Breast epithelium (tissue), 3 donors: ENCODE data around the gene KRTAP19-8.

ENCODE experiments used
- POLR2A ChIP-seq: fragments of 450-650 bp; IDR thresholded peaks from one replicate; pipeline ENCODE4 v1.6.1; 2016; ENCODE audit warnings: antibody characterized with exemption, mild to moderate bottlenecking, moderate library complexity
- POLR2AphosphoS5 ChIP-seq, 3 donors: sonication (generic); formaldehyde crosslinking; IDR thresholded peaks; one replicate each; pipeline ENCODE4 v1.6.1; 2017; ENCODE audit warnings: antibody characterized with exemption in 3 of 3
- TF ChIP-seq, protein P1 (sequence below), 3 donors: fragments of 450-650 bp; IDR thresholded peaks; one replicate each; pipeline ENCODE4 v1.5.1; 2016 to 2017; ENCODE audit warnings: antibody characterized with exemption in 3 of 3, mild to moderate bottlenecking in 3 of 3, moderate library complexity in 3 of 3

DNA sequence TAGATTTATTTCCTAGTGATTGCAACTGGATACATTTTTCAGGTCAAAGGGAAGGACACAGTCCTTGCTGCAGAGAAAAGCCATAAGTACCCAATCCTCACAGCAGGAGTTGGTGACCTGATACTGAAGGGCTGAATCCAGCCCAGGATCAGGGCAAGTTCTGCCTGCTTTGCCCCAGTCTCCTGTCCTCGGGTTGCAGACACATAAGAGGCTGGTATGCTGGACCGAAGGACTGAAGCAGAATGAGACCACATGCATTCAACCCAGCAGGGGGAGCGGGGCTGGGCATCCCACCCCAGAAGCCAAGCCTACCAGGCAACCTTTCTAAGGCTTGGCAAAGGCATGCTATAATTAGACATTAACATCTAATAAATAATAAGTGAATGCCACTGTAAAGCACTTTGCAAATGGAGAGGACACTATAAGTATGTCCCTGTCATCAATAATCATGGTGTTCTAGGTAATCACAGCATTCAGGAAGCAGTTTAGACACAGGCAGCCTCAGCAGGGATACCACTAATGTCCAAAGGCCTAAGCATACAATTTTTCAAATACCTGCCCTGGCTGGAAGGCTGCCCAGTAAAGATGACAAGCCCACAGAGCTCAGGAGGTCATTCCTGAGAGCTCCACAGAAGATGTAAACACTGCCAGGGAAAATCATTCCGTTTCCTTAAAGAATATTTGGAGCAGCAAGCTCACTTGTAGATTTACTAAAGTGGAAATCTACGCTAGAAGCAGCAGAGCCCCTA, 47.6 kb downstream of the KRTAP19-8 start:
- TF ChIP-seq, protein P1, sequence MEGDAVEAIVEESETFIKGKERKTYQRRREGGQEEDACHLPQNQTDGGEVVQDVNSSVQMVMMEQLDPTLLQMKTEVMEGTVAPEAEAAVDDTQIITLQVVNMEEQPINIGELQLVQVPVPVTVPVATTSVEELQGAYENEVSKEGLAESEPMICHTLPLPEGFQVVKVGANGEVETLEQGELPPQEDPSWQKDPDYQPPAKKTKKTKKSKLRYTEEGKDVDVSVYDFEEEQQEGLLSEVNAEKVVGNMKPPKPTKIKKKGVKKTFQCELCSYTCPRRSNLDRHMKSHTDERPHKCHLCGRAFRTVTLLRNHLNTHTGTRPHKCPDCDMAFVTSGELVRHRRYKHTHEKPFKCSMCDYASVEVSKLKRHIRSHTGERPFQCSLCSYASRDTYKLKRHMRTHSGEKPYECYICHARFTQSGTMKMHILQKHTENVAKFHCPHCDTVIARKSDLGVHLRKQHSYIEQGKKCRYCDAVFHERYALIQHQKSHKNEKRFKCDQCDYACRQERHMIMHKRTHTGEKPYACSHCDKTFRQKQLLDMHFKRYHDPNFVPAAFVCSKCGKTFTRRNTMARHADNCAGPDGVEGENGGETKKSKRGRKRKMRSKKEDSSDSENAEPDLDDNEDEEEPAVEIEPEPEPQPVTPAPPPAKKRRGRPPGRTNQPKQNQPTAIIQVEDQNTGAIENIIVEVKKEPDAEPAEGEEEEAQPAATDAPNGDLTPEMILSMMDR (IDR thresholded peaks at IDR 0.05), result no peak
- TF ChIP-seq POLR2A (no peak), POLR2AphosphoS5 (IDR thresholded peaks at IDR 0.05) (no peak)
